GM13976 (cell line): ENCODE data around the gene CLC.
"Not testable (repeated sequence)": the region's sequence is repeated elsewhere in the genome, so short reads cannot be mapped to it uniquely, and the experiment has no call there.

Experiments
- DNase-seq: peaks from one replicate; pipeline ENCODE4 v3.0.0; 2012; ENCODE audit warnings: low spot score
- in situ Hi-C: fragments of 300-500 bp; cut with MboI; formaldehyde crosslinking; loops from one replicate; pipeline ENCODE4 v1.12.0; 2022; ENCODE audit warnings: low sequenced_read_pairs, mixed read lengths, inconsistent platforms; ENCODE audit not compliant: unreplicated experiment
- TF ChIP-seq, protein P1 (sequence below): IDR thresholded peaks from 2 replicates; pipeline ENCODE4 v1.5.1; 2012; ENCODE audit warnings: borderline replicate concordance, mild to moderate bottlenecking; ENCODE audit not compliant: insufficient read depth; ENCODE audit errors: extremely low read depth, missing control alignments, control extremely low read depth

CLC gene

DNA sequence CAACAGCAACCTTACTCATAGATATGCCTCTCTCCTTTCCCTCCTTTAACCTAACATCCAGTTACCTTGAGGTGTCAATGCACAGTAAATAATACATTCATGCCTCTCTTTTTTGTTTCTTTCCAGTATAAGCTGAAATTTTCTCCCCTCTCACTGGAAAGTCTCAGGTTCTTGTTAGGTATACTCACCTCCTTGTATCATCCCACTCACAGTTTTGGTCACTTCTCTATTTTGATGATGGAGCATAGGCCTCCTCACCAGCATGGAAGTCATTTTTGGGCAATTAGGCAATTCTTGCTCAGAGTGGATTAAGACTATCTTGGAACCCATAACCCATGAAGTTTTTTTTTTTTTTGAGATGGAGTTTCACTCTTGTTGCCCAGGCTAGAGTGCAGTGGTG, 39.3 kb downstream of the CLC start:
- in situ Hi-C loops, result no loop called here
- TF ChIP-seq, protein P1, sequence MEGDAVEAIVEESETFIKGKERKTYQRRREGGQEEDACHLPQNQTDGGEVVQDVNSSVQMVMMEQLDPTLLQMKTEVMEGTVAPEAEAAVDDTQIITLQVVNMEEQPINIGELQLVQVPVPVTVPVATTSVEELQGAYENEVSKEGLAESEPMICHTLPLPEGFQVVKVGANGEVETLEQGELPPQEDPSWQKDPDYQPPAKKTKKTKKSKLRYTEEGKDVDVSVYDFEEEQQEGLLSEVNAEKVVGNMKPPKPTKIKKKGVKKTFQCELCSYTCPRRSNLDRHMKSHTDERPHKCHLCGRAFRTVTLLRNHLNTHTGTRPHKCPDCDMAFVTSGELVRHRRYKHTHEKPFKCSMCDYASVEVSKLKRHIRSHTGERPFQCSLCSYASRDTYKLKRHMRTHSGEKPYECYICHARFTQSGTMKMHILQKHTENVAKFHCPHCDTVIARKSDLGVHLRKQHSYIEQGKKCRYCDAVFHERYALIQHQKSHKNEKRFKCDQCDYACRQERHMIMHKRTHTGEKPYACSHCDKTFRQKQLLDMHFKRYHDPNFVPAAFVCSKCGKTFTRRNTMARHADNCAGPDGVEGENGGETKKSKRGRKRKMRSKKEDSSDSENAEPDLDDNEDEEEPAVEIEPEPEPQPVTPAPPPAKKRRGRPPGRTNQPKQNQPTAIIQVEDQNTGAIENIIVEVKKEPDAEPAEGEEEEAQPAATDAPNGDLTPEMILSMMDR, result no peak
- DNase-seq, result no peak

DNA sequence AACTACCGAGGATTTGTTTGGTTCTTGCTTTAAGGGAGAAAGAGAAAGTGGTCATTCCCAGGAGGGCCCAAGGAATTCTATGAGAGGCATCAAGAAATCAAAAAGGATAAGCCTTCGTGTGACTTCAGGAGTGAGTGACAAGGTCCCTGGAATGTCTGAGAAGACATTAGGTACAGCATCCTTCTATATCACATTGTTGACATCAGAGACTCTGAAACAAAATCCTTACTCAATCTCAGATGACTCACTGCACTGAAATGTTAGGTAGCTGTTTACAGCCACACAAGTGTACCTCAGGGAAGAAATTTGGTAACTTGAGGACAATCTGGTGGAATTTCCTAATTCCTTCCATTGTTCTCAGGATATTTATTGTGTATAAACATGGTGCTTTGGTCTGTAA, 41.4 kb downstream of the CLC start:
- no peak for DNase-seq
- TF ChIP-seq, protein P1, result no peak
- in situ Hi-C loops, result no loop called here

GRCh38 chr19:39695759-39696158, 42.1 kb downstream of the CLC start:
- TF ChIP-seq, protein P1, result no peak
- no peak for DNase-seq
- in situ Hi-C loops, result no loop called here

- TF ChIP-seq, protein P1, result no peak
- no peak for DNase-seq
- in situ Hi-C loops, result no loop called here
Measured at GRCh38 chr19:39692822-39693221, 45.0 kb downstream of the CLC start.

DNA sequence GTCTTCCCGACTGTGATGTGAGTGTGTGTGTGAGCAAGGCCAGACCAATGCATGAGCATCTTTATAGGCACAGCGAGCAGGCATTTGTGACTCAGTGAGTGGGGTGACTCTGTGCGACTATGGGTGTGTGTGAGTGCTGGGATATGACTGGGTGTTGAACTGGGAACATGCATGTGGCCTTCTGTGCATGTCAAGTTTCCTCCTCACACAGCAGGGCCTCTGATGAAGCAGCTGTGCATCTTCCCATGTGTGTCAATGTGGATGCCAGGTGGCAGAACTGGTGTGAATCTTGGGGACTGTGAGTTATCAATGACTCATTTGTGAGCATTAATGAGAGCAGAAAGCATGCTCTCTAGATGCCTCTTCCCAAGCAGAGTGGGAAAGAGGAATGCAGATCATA, 45.7 kb downstream of the CLC start:
- TF ChIP-seq, protein P1, result no peak
- no peak for DNase-seq
- in situ Hi-C loops, result no loop called here

DNA sequence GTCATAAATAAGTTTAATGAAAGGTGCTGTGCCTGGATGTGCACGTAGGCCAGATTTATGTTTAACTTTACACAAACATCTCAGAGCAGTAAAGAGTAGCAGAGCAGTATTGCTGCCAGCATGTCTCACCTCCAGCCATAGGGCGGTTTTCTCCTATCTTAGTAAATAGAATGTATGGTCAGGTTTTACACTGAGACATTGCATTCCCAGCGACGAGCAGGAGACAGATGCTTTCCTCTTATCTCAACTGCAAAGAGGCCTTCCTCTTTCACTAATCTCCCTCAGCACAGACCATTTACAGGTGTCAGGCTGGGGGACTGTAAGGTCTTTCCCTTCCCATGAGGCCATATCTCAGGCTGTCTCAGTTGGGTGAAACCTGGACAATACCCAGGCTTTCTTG, 49.2 kb downstream of the CLC start:
- DNase-seq, in situ Hi-C loops: not testable (repeated sequence)

DNA sequence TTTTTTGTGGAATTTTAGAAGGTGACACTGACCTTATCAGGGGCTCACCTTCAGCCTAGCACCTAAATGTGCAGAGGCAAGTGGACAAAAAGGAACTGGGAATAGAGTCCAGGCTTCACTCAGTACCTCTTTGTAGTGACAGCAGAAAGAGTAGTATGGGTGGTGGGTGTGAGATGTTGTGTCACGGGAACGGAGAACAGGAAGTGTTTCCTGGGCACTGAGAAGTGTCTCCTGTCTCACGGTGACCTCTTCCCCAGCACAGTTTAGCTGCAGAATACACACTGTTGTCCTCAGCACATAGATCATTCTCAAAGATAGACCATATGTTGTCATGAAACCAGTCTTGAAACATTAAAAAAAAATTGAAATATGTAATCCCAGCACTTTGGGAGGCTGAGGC, 51.1 kb downstream of the CLC start:
- TF ChIP-seq, protein P1, result no peak
- no peak for DNase-seq
- in situ Hi-C loops, result no loop called here
